Measurements from ENCODE around the gene NUP62.
A peak's percentile ranks its signal among the peaks of the same experiment; 100 is the strongest.

The NUP62 gene

GRCh38 chr19:49904136-49904535 lies 25.2 kb downstream of the NUP62 start:
- no peak for DNase-seq (ENCODE audit: low read depth in 2 of 2)

GRCh38 chr19:49896863-49897621 lies 32.3 kb downstream of the NUP62 start, which contains the start of gene IL4I1:
Gene IL4I1, minus strand, starts transcription at chr19:49896887. Its CDS starts 727 bp downstream, at chr19:49896160.
- peak; percentile 35 to 46 for DNase-seq (ENCODE audit: low read depth in 2 of 2)

- peak in 1 of 2 donors; percentile 35 for DNase-seq (ENCODE audit: low read depth in 2 of 2)
These were observed 33.6 kb downstream of the NUP62 start for GRCh38 chr19:49895566-49896297.

GRCh38 chr19:49894879-49895565 lies 34.3 kb downstream of the NUP62 start:
- no peak for DNase-seq (ENCODE audit: low read depth in 2 of 2)

- no peak for DNase-seq (ENCODE audit: low read depth in 2 of 2)
These were observed 35.2 kb downstream of the NUP62 start for GRCh38 chr19:49894011-49894664.

- no peak for DNase-seq (ENCODE audit: low read depth in 2 of 2)
These were observed 36.6 kb downstream of the NUP62 start for GRCh38 chr19:49892716-49893115.

- DNase-seq (ENCODE audit: low read depth in 2 of 2) = no peak
These were observed 37.9 kb downstream of the NUP62 start for GRCh38 chr19:49891393-49891792.

GRCh38 chr19:49890349-49891311 lies 38.7 kb downstream of the NUP62 start:
- DNase-seq (ENCODE audit: low read depth in 2 of 2) = peak; percentile 44 to 50

GRCh38 chr19:49889687-49890348 lies 39.5 kb downstream of the NUP62 start:
- DNase-seq (ENCODE audit: low read depth in 2 of 2) = peak; percentile 61 to 65

GRCh38 chr19:49889038-49889686 lies 40.1 kb downstream of the NUP62 start:
- DNase-seq (ENCODE audit: low read depth in 2 of 2) = no peak

- no peak for DNase-seq (ENCODE audit: low read depth in 2 of 2)
These were observed 40.8 kb downstream of the NUP62 start for GRCh38 chr19:49888510-49888824.

GRCh38 chr19:49887665-49888509 lies 41.4 kb downstream of the NUP62 start:
- no peak for DNase-seq (ENCODE audit: low read depth in 2 of 2)

- no peak for DNase-seq (ENCODE audit: low read depth in 2 of 2)
These were observed 42.2 kb downstream of the NUP62 start for GRCh38 chr19:49887037-49887664.

- no peak for DNase-seq (ENCODE audit: low read depth in 2 of 2)
These were observed 44.5 kb downstream of the NUP62 start for GRCh38 chr19:49884760-49885159.

- no peak for DNase-seq (ENCODE audit: low read depth in 2 of 2)
These were observed 45.2 kb downstream of the NUP62 start for GRCh38 chr19:49884109-49884508.

- DNase-seq (ENCODE audit: low read depth in 2 of 2) = no peak
These were observed 46.2 kb downstream of the NUP62 start for GRCh38 chr19:49883094-49883493.

- no peak for DNase-seq (ENCODE audit: low read depth in 2 of 2)
These were observed 46.7 kb downstream of the NUP62 start for GRCh38 chr19:49882643-49883042.

GRCh38 chr19:49881672-49882394 lies 47.5 kb downstream of the NUP62 start:
- DNase-seq (ENCODE audit: low read depth in 2 of 2) = no peak
